Mucosa of descending colon (tissue), 3 donors: ENCODE measurements around the gene TMEM200A. TPM values are rescaled to one million over a fixed set of nuclear protein-coding genes. Genes with fewer than 3 reads are reported as not detected.

Source experiments
- ATAC-seq: fragments of 200-7000 bp; cut with Tn5 transposase; one replicate; pipeline ENCODE4 v1.9.1; 2020; ENCODE audit warnings: mild to moderate bottlenecking, moderate library complexity
- DNase-seq, 3 donors: peaks; one replicate each; pipeline ENCODE4 v3.0.0-alpha.2; 2020
- H3K36me3 ChIP-seq: fragments of 200-600 bp; one replicate; pipeline ENCODE4 v1.8.0; 2021; ENCODE audit warnings: low read depth, mild to moderate bottlenecking
- H3K4me1 ChIP-seq: fragments of 200-600 bp; one replicate; pipeline ENCODE4 v1.8.0; 2021; ENCODE audit warnings: low read depth, mild to moderate bottlenecking
- H3K4me3 ChIP-seq: fragments of 200-600 bp; one replicate; pipeline ENCODE4 v1.8.0; 2021; ENCODE audit warnings: mild to moderate bottlenecking
- H3K9me3 ChIP-seq: fragments of 200-600 bp; one replicate; pipeline ENCODE4 v1.8.0; 2021; ENCODE audit warnings: mild to moderate bottlenecking
- intact Hi-C, 2 donors: fragments of 100-400 bp; cut with DNase I in 1 of 2; cut with micrococcal nuclease in 1 of 2; formaldehyde crosslinking; loops; one replicate each; pipeline versions ENCODE4 v1.11.0 to v1.11.1; 2022; cut with DNase I, micrococcal nuclease
- total RNA-seq, 3 donors: library from RNA; stranded (reverse); fragmentation: NEBNext Ultra II Directional in 2 of 3; extraction: Animal tissue kit (Norgen Biotek cat#: 25700) in 2 of 3; gene quantifications; one replicate each; pipeline versions ENCODE4 v1.2.1 to v1.2.4, GENCODE V29; 2021 to 2023
- TF ChIP-seq, protein P1 (sequence below): fragments of 200-600 bp; IDR thresholded peaks from one replicate; pipeline ENCODE4 v1.8.0; 2022; ENCODE audit warnings: antibody characterized with exemption, mild to moderate bottlenecking
- donor health status: DM: no; HTN: no; CAD: no; lungs with moderate emphysema.
- donor health status: DM: no; HTN: no; CAD: no.
- donor health status: DM: no; HTN: yes; CAD: no.

The TMEM200A gene
- total RNA-seq, 3 donors from 2014 or later = 8.1 to 60.4 (median 8.6) TPM

DNA sequence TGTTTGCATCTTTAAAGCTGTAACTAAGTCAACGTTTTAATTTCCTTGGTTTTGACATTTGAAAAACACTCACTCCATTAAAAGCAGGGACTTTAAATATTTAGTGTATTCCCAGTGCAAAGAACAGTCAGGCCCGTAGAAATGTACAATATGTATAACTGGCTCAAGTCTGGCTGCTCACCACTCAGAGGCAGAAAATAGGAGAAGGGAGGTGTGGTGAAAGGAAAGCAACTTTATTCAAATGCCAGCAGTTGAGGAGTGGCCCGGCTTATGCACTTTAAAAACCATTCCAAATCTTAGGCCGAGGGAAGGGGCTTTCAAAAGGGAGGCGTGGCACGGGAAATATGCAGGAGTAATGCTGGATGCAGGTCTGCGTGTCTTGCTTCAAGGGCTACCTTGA is 120.6 kb downstream of the TMEM200A start:
- Histone ChIP-seq H3K36me3 (no peaks in the 10 kb centered on the region), H3K9me3 (no peaks in the 10 kb centered on the region), H3K4me1 (no peaks in the 10 kb centered on the region), H3K4me3 (no peak overlapping the region)
- ATAC-seq (no peak), DNase-seq (no peak)
- TF ChIP-seq, protein P1, sequence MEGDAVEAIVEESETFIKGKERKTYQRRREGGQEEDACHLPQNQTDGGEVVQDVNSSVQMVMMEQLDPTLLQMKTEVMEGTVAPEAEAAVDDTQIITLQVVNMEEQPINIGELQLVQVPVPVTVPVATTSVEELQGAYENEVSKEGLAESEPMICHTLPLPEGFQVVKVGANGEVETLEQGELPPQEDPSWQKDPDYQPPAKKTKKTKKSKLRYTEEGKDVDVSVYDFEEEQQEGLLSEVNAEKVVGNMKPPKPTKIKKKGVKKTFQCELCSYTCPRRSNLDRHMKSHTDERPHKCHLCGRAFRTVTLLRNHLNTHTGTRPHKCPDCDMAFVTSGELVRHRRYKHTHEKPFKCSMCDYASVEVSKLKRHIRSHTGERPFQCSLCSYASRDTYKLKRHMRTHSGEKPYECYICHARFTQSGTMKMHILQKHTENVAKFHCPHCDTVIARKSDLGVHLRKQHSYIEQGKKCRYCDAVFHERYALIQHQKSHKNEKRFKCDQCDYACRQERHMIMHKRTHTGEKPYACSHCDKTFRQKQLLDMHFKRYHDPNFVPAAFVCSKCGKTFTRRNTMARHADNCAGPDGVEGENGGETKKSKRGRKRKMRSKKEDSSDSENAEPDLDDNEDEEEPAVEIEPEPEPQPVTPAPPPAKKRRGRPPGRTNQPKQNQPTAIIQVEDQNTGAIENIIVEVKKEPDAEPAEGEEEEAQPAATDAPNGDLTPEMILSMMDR = no peak
- intact Hi-C loops = no loop called here

DNA sequence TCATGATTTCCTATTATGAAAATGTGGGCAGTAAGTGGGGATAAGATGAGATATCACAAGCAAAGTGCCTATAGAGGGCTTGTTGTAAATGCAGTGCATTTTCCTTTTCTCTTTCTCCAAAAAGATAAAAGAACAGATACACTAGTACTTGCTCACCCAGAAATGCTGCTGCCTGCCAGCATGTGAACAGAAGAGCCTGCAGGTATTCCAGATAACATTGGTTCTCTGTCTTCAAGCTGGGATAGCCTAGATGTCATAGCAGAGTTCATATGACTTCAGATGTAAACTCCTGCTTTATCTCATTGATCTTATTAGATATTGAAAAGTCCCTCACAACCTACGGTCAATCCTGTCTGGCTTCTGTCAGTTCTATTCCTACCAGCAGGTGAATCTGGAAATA is 123.7 kb downstream of the TMEM200A start:
- DNase-seq (no peak), ATAC-seq (no peak)
- intact Hi-C loops = no loop called here
- TF ChIP-seq, protein P1 = no peak
- H3K36me3 ChIP-seq = no peaks in the 10 kb centered on the region
- H3K4me3 ChIP-seq = no peak overlapping the region
- H3K9me3 ChIP-seq = no peaks in the 10 kb centered on the region
- no peaks in the 10 kb centered on the region for H3K4me1 ChIP-seq

Other genes with a start within 250 kb of the TMEM200A start
- 1 to 10 TPM in 2 of 3 donors, under 1 TPM in 1; 0.90 to 5.4 (median 1.7) TPM for gene SAMD3, start 143.1 kb upstream of the TMEM200A start, total RNA-seq